Measurements from ENCODE around the gene TCEAL3.

DNA sequence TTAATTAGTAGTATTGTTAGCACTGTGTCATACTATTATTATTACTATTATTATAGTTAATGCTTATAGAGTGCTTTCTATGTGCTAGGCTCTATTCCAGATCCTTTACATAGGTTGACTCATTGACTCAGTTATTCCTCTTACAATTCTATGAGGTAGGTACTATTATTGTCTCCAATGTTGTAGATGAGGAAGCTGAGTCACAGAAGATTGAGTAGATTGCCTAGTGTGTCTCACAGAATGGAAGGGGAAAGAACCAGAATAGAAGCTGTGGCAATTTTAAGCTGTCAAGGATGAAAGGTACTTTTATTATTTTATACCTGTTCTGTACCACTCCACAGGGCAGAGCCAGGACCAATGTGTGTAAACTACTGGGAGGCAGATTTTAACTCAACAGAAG, 19.1 kb downstream of the TCEAL3 start:
- TF ChIP-seq, protein P1, sequence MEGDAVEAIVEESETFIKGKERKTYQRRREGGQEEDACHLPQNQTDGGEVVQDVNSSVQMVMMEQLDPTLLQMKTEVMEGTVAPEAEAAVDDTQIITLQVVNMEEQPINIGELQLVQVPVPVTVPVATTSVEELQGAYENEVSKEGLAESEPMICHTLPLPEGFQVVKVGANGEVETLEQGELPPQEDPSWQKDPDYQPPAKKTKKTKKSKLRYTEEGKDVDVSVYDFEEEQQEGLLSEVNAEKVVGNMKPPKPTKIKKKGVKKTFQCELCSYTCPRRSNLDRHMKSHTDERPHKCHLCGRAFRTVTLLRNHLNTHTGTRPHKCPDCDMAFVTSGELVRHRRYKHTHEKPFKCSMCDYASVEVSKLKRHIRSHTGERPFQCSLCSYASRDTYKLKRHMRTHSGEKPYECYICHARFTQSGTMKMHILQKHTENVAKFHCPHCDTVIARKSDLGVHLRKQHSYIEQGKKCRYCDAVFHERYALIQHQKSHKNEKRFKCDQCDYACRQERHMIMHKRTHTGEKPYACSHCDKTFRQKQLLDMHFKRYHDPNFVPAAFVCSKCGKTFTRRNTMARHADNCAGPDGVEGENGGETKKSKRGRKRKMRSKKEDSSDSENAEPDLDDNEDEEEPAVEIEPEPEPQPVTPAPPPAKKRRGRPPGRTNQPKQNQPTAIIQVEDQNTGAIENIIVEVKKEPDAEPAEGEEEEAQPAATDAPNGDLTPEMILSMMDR (IDR thresholded peaks at IDR 0.05) = no peak
- TF ChIP-seq POLR2A (IDR thresholded peaks at IDR 0.05) = no peak
